NCI-H2227 (cell line): ENCODE measurements around the gene SNX11.

Experiments used
- DNase-seq: peaks from one replicate; lab custom pipeline; 2025; ENCODE audit not compliant: unreplicated experiment; lab: John Stamatoyannopoulos, UW

Gene SNX11

DNA sequence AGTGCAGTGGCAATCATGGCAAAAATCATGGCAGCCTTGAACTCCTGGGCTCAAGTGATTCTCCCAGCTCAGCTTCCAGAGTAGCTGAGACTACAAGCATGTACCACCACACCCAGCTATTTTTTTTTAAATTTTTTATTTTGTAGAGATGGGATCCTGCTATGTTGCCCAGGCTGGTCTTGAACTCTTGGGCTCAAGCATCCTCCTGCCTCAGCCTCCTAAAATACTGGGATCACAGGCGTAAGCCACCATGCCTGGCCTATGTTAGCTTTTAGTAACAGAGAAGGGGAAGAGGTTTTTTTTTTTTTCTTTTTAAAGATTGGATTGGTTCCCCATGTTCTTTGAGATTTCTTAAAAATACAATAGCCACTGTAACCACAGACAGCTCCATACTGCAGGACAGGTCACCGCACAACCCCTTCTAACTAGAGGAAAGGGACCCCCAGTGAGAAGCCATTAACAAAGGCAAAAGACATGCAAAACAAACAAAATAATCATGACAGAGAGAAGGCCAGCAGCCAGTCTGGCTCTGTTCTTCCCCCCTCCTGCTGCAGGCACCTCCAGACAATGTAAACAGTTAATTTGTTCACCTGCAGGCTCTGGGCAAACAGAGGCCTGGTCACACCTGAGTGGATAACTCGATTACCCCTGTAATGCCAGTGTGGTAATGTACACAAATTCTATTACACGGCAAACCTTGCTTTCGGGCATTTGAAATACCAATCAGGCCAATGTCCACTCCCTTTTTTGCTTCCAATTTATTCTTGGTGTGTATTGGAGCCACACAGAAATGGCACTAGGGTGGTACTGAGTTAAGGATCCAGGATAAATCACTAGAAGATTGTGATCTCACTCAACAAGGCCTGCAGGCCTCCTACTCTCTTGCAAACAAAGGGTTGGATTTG, 52.9 kb downstream of the SNX11 start:
- DNase-seq = no peak

DNA sequence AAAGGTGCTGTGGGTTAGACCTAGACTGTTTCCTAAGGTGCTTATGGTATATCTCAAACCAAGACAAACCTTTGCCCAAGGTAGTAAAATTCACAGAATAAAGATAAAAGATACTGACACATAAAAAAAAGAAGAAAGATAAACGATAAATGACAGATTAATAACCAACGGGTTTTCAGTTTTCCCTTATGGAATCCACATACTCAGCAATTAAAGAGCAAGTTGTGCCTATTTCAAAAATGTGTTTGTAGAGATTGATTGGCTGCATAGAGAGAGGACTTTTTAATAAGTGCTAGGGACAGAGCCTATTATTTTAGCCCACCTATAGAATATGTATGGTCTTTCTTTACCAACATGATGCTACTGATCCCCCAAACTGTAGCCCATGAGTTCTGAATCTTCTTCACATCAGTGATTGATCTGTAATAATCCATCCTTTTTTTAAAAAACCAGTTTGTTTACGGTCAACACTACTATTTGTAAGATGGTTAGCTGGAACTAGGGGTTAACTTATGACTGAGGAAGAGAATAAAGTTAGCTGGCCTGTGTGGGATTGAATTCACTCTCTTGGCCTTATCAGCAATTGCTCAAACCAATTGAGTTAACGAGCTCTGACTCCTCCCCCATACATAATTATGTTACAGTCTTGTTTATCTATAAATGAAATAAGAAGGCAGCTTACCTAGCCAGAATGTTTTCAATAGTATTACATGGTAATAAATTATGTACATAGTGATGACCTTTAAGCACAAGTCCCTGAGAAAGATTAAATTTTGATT, 53.8 kb downstream of the SNX11 start:
- no peak for DNase-seq

DNA sequence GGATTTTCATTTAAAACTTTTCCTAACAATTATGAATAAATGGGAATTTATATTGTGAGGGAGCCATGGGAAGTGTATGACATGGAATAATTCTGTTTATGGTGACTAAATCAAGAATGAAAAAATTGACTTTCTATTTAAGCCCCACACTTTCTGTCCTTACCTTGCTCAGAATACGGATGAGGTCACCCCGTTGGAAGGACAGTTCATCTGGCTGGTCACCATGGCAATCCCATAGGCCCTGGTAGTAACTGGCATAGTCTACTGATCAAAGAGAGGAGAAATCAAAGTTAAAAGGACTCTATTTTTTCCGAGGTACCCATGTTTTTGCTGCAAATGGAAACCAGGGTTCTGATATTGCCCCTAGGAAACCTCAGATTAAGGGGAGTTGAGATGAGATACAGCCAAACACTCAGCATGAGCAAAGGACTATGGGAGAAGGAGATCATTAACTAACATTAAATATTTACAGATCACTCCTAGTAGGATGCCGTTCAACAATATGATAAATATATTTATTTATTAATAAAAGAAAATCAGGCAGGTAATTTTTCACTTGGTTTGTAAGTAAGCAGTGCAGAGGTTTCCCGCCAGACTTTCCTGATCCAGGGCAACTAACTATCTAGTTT, 54.9 kb downstream of the SNX11 start:
- no peak for DNase-seq

GRCh38 chr17:48162946-48163506, 55.5 kb downstream of the SNX11 start:
- DNase-seq = no peak

DNA sequence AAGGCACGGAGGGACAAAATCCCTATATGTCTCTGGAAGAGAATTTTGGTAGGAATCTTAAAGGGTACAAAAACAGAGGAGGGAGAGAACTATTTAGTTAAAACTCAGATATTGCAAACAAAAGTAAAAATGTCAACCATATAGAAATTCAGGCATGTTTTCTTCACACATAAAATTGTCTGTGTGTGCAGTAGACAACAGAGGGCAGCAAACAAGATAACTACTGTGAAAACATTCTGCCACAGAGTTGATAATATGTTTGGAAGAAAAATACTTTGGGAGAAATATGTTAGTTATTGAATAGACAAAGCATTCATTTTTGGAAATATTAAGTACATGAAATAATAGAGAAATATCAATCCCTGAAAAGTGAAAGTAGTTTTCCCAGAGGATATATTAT, 56.2 kb downstream of the SNX11 start:
- no peak for DNase-seq

DNA sequence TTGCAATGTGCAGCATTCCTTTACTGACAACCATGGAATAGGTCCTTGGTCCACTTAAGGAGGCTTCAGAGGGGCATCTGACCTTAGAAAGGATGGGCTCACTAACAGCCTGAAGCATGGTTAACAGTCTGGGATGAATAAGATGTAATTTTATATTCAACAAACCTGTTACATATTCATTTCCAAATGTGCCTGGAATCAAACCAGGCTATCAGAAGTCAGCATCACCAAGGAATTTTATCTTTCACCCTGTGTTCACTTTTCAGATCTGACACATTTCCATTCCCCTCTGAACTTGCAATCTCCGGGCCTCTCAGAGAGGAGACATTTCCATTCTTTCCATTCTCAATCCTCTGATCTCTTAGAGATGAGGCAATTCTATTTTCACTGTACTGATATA, 62.4 kb downstream of the SNX11 start:
- no peak for DNase-seq
